NCI-H2196 treated with DMSO at 0.1 percent for 48 hours (cell line): Measurements from ENCODE around the gene CLASRP.

Experiments used
- DNase-seq: peaks from one replicate; lab custom pipeline; 2025; ENCODE audit not compliant: unreplicated experiment; lab: John Stamatoyannopoulos, UW

CLASRP gene

GRCh38 chr19:45020071-45020470, 18.8 kb upstream of the CLASRP start:
- DNase-seq: no peak

- DNase-seq: no peak
Observed at GRCh38 chr19:45021971-45022370, 16.9 kb upstream of the CLASRP start.

- no peak for DNase-seq
Observed at GRCh38 chr19:45023048-45023447, 15.8 kb upstream of the CLASRP start.

- no peak for DNase-seq
Observed at GRCh38 chr19:45025264-45025663, 13.6 kb upstream of the CLASRP start.

GRCh38 chr19:45027371-45027770, 11.5 kb upstream of the CLASRP start:
- DNase-seq: no peak

GRCh38 chr19:45030825-45031224, 8.0 kb upstream of the CLASRP start:
- no peak for DNase-seq

GRCh38 chr19:45032421-45032820, 6.4 kb upstream of the CLASRP start:
- DNase-seq: no peak

GRCh38 chr19:45035755-45036154, 3.1 kb upstream of the CLASRP start:
- no peak for DNase-seq

- DNase-seq: no peak
Observed at GRCh38 chr19:45037393-45038169, 1.3 kb upstream of the CLASRP start.

- DNase-seq: no peak
Observed at GRCh38 chr19:45040059-45040771, 1.4 kb downstream of the CLASRP start.

GRCh38 chr19:45041125-45041524, 2.3 kb downstream of the CLASRP start:
- no peak for DNase-seq

GRCh38 chr19:45045671-45046353, 7.0 kb downstream of the CLASRP start:
- no peak for DNase-seq

- DNase-seq: no peak
Observed at GRCh38 chr19:45046355-45046754, 7.5 kb downstream of the CLASRP start.

GRCh38 chr19:45047188-45047797, 8.4 kb downstream of the CLASRP start:
- DNase-seq: no peak

- DNase-seq: no peak
Observed at GRCh38 chr19:45049073-45049736, 10.4 kb downstream of the CLASRP start.

- DNase-seq: no peak
Observed at GRCh38 chr19:45050036-45050435, 11.2 kb downstream of the CLASRP start.

- DNase-seq: no peak
Observed at GRCh38 chr19:45051929-45052579, 13.2 kb downstream of the CLASRP start.

- DNase-seq: no peak
Observed at GRCh38 chr19:45056831-45057230, 18.0 kb downstream of the CLASRP start.

GRCh38 chr19:45057444-45057843, 18.6 kb downstream of the CLASRP start:
- no peak for DNase-seq

GRCh38 chr19:45058622-45059159, 19.8 kb downstream of the CLASRP start:
- DNase-seq: no peak
